Measurements from ENCODE around the gene AIFM3. TPM values are rescaled to one million over a fixed set of nuclear protein-coding genes. Genes with fewer than 3 reads are reported as not detected.

AIFM3 gene
- total and polyA plus RNA-seq, 2 of the 13 experiments (the other 11 are each of a cell fraction or from before 2014, with no cell fraction given), result 9.0 to 15.3 TPM

GRCh38 chr22:20957102-20957682 is 9.9 kb upstream of the AIFM3 start (continued):
- TF ChIP-seq BRF2 (CRISPR knock-in tag; IDR thresholded peaks at IDR 0.05) (peak; percentile 30; the same call in 1 of the 2 replicates), GLI4 (CRISPR knock-in tag; IDR thresholded peaks at IDR 0.05; ENCODE audit: borderline replicate concordance) (no peak), TAF1 (CRISPR knock-in tag; IDR thresholded peaks at IDR 0.05) (peak; percentile 50; the same call in 1 of the 2 replicates), SRSF4 (IDR thresholded peaks at IDR 0.05; ENCODE audit: low read depth, low read length, poor library complexity, severe bottlenecking) (no peak), ARNTL (CRISPR knock-in tag; IDR thresholded peaks at IDR 0.05) (no peak), GTF2F1 (IDR thresholded peaks at IDR 0.05; ENCODE audit: low read length) (no peak), HOMEZ (CRISPR knock-in tag; IDR thresholded peaks at IDR 0.05; ENCODE audit: low read depth) (no peak), ZNF790 (CRISPR knock-in tag; IDR thresholded peaks at IDR 0.05; ENCODE audit: borderline replicate concordance) (0 out of 2 replicates have a peak, but pooled peaks have one; percentile 49), ZNF574 (CRISPR knock-in tag; IDR thresholded peaks at IDR 0.05) (peak; percentile 7; the same call in 1 of the 2 replicates), ZNF788 (CRISPR knock-in tag; IDR thresholded peaks at IDR 0.05; ENCODE audit: borderline replicate concordance) (0 out of 2 replicates have a peak, but pooled peaks have one; percentile 21), TBX2 (CRISPR knock-in tag; IDR thresholded peaks at IDR 0.05; ENCODE audit: borderline replicate concordance) (no peak; the same call in 1 of the 2 replicates), HOXD1 (CRISPR knock-in tag; IDR thresholded peaks at IDR 0.05) (peak; percentile 25; the same call in 1 of the 2 replicates), SMC3 (IDR thresholded peaks at IDR 0.05; ENCODE audit: low read length) (no peak), ZEB1 (IDR thresholded peaks at IDR 0.05; ENCODE audit: insufficient replicate concordance, low read depth) (no peak), ZNF205 (CRISPR knock-in tag; IDR thresholded peaks at IDR 0.05) (peak; percentile 16; the same call in 1 of the 2 replicates), HIVEP1 (CRISPR knock-in tag; IDR thresholded peaks at IDR 0.05) (no peak), ZFP62 (CRISPR knock-in tag; IDR thresholded peaks at IDR 0.05) (no peak), RBFOX2 (IDR thresholded peaks at IDR 0.05; ENCODE audit: low read depth, low read length) (peak; percentile 86), SOX6 (IDR thresholded peaks at IDR 0.05) (no peak), SOX6 (CRISPR knock-in tag; IDR thresholded peaks at IDR 0.05) (no peak), ADNP (CRISPR knock-in tag; IDR thresholded peaks at IDR 0.05) (no peak), SALL1 (CRISPR knock-in tag; IDR thresholded peaks at IDR 0.05) (peak; percentile 51; the same call in 1 of the 2 replicates), ARID3A (IDR thresholded peaks at IDR 0.05; ENCODE audit: low read depth, low read length) (no peak), ZC3H13 (CRISPR knock-in tag; IDR thresholded peaks at IDR 0.05) (0 out of 2 replicates have a peak, but pooled peaks have one; percentile 65), KLF6 (CRISPR knock-in tag; IDR thresholded peaks at IDR 0.05) (no peak)
